Testis (tissue), 2 donors: Measurements from ENCODE around the gene RUFY1.
"Not testable (repeated sequence)": the region's sequence is repeated elsewhere in the genome, so short reads cannot be mapped to it uniquely, and the experiment has no call there.

Source experiments
- POLR2A ChIP-seq: fragments of 450-650 bp; IDR thresholded peaks from one replicate; pipeline ENCODE4 v1.6.1; 2017; ENCODE audit warnings: antibody characterized with exemption, mild to moderate bottlenecking, moderate library complexity
- TF ChIP-seq, protein P1 (sequence below), 3 experiments: fragments of 450-650 bp in 2 of 3; fragments of 200-600 bp in 1 of 3; sonication (generic) in 1 of 3; IDR thresholded peaks; one replicate each; pipeline ENCODE4 v1.5.1; 2016 to 2019; ENCODE audit warnings: antibody characterized with exemption in 3 of 3, mild to moderate bottlenecking in 2 of 3, moderate library complexity in 1 of 3

DNA sequence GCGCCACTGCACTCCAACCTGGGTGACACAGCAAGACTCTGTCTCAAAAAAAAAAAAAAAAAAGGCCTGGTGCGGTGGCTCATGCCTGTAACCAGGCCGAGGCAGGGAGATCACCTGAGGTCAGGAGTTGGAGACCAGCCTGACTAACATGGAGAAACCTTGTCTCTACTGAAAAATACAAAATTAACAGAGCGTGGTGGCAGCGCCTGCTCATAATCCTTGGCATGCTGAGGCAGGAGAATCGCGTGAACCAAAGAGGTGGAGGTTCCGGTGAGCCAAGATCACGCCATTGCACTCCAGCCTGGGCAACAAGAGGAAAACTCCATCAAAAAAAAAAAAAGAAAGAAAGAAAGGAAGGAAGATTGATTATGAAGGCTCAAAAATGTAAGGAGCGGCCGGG is 88.9 kb downstream of the RUFY1 start:
- TF ChIP-seq, protein P1, sequence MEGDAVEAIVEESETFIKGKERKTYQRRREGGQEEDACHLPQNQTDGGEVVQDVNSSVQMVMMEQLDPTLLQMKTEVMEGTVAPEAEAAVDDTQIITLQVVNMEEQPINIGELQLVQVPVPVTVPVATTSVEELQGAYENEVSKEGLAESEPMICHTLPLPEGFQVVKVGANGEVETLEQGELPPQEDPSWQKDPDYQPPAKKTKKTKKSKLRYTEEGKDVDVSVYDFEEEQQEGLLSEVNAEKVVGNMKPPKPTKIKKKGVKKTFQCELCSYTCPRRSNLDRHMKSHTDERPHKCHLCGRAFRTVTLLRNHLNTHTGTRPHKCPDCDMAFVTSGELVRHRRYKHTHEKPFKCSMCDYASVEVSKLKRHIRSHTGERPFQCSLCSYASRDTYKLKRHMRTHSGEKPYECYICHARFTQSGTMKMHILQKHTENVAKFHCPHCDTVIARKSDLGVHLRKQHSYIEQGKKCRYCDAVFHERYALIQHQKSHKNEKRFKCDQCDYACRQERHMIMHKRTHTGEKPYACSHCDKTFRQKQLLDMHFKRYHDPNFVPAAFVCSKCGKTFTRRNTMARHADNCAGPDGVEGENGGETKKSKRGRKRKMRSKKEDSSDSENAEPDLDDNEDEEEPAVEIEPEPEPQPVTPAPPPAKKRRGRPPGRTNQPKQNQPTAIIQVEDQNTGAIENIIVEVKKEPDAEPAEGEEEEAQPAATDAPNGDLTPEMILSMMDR (IDR thresholded peaks at IDR 0.05): not testable (repeated sequence)
- TF ChIP-seq POLR2A: not testable (repeated sequence)
